SK-N-MC (cell line): Measurements from ENCODE around the gene ITGB3.

Source experiments
- EZH2 ChIP-seq: fragments of 200-600 bp; sonication (generic); IDR thresholded peaks from one replicate; pipeline ENCODE4 v1.6.1; 2017; ENCODE audit warnings: antibody characterized with exemption
- FOXP2 ChIP-seq: optimal IDR thresholded peaks from 2 replicates; pipeline ENCODE3; 2011; ENCODE audit warnings: mild to moderate bottlenecking, moderate library complexity; ENCODE audit not compliant: insufficient read depth; ENCODE audit errors: extremely low read length, control extremely low read depth
- POLR2AphosphoS5 ChIP-seq: IDR thresholded peaks from 2 replicates; pipeline ENCODE4 v1.6.1; 2012; ENCODE audit warnings: mild to moderate bottlenecking, low read depth, low read length, borderline replicate concordance

DNA sequence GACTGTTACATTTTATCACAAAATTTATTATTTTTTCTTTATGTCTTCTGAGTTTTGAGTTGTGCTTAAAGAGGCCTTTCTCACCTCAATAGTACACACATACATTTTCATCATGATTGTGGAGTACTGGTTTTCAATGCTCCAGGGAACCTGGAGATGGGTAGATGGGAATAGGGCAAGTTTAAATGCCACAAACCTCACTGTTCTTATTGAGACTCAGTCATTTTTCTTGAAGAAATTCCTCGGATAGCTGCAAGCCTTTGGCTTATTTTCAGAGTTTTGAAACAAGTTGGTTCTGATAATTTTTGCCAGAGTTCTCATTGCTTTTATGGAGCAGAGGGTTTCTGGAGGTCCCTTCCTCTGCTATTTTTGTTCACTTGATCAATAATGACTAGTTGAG is 105.0 kb downstream of the ITGB3 start:
- no peak for TF ChIP-seq POLR2AphosphoS5
- no peak for TF ChIP-seq EZH2
- TF ChIP-seq FOXP2 = no peak
